Hepatocyte (in vitro differentiated cells): ENCODE data around the gene DTX3.

Source experiments
- EZH2 ChIP-seq: fragments of 200-600 bp; sonication (generic); IDR thresholded peaks from 2 replicates; pipeline ENCODE4 v1.6.1; 2016; ENCODE audit warnings: antibody characterized with exemption, mild to moderate bottlenecking, borderline replicate concordance
- TF ChIP-seq, protein P1 (sequence below): fragments of 200-600 bp; sonication (generic); IDR thresholded peaks from 2 replicates; pipeline ENCODE4 v1.5.1; 2016; ENCODE audit warnings: antibody characterized with exemption, mild to moderate bottlenecking; ENCODE audit not compliant: poor library complexity

GRCh38 chr12:57609781-57610553, 5.3 kb downstream of the DTX3 start:
- TF ChIP-seq, protein P1, sequence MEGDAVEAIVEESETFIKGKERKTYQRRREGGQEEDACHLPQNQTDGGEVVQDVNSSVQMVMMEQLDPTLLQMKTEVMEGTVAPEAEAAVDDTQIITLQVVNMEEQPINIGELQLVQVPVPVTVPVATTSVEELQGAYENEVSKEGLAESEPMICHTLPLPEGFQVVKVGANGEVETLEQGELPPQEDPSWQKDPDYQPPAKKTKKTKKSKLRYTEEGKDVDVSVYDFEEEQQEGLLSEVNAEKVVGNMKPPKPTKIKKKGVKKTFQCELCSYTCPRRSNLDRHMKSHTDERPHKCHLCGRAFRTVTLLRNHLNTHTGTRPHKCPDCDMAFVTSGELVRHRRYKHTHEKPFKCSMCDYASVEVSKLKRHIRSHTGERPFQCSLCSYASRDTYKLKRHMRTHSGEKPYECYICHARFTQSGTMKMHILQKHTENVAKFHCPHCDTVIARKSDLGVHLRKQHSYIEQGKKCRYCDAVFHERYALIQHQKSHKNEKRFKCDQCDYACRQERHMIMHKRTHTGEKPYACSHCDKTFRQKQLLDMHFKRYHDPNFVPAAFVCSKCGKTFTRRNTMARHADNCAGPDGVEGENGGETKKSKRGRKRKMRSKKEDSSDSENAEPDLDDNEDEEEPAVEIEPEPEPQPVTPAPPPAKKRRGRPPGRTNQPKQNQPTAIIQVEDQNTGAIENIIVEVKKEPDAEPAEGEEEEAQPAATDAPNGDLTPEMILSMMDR = no peak
- TF ChIP-seq EZH2 = peak; percentile 42
